Testis (tissue), 2 donors: Measurements from ENCODE around the gene HNRNPDL.
"Not testable (repeated sequence)": the region's sequence is repeated elsewhere in the genome, so short reads cannot be mapped to it uniquely, and the experiment has no call there.

ENCODE experiments used
- POLR2A ChIP-seq: fragments of 450-650 bp; IDR thresholded peaks from one replicate; pipeline ENCODE4 v1.6.1; 2017; ENCODE audit warnings: antibody characterized with exemption, mild to moderate bottlenecking, moderate library complexity
- TF ChIP-seq, protein P1 (sequence below), 3 experiments: fragments of 450-650 bp in 2 of 3; fragments of 200-600 bp in 1 of 3; sonication (generic) in 1 of 3; IDR thresholded peaks; one replicate each; pipeline ENCODE4 v1.5.1; 2016 to 2019; ENCODE audit warnings: antibody characterized with exemption in 3 of 3, mild to moderate bottlenecking in 2 of 3, moderate library complexity in 1 of 3

DNA sequence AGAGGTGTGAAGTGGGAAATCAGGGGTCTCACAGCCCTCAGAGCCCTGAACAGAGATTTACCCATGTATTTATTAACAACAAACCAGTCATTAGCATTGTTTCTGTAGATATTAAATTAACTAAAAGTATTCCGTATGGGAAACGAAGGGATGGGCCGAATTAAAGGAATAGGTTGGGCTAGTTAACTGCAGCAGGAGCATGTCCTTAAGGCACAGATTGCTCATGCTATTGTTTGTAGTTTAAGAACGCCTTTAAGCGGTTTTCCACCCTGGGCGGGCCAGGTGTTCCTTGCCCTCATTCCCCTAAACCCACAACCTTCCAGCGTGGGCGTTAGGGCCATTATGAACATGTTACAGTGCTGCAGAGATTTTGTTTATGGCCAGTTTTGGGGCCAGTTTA, 44.0 kb downstream of the HNRNPDL start:
- TF ChIP-seq POLR2A, result not testable (repeated sequence)
- TF ChIP-seq, protein P1, sequence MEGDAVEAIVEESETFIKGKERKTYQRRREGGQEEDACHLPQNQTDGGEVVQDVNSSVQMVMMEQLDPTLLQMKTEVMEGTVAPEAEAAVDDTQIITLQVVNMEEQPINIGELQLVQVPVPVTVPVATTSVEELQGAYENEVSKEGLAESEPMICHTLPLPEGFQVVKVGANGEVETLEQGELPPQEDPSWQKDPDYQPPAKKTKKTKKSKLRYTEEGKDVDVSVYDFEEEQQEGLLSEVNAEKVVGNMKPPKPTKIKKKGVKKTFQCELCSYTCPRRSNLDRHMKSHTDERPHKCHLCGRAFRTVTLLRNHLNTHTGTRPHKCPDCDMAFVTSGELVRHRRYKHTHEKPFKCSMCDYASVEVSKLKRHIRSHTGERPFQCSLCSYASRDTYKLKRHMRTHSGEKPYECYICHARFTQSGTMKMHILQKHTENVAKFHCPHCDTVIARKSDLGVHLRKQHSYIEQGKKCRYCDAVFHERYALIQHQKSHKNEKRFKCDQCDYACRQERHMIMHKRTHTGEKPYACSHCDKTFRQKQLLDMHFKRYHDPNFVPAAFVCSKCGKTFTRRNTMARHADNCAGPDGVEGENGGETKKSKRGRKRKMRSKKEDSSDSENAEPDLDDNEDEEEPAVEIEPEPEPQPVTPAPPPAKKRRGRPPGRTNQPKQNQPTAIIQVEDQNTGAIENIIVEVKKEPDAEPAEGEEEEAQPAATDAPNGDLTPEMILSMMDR (IDR thresholded peaks at IDR 0.05), result not testable (repeated sequence)
